Measurements from ENCODE around the gene CCM2L.

The CCM2L gene

DNA sequence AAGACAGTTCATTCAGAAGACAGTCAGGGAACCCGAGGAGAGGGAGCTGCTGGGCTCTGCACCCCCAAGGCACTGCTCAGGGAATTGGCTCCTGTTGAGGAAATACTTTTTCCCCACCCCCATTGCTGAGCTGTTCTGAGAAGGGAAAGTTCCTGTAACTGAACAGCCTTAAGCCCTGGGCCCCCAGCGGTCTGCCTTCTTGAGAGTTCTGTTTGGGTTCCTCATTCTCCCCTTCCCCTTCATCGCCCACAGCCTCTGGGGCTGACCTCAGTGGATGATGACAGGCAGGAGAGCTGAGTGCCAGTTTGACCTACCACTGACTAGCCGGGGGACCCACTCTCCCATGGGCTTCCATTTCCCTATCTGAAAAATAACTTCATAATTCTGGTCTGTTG, 52.5 kb downstream of the CCM2L start:
- FAIRE-seq: no peak

- FAIRE-seq: no peak
Observed at GRCh38 chr20:32063695-32064094, 53.5 kb downstream of the CCM2L start.

DNA sequence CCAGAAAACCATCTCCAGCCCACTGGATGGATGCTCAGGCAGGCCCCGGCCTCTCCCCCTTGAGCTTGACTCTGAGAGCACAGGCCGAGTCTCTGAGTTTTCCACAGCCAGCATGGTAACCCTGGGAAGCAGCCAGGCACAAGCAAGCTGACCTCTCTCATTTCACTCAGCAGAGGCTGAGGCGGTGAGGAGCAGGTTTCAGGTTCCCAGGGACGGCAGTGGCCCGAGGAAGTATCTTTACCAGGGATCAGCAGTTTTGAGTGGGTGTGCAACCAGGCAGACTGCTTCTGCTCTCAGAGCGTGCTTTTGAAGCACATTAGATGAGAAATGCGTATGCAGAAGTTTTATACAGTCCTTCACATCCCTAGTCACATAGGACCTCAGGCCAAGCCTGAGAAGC, 54.4 kb downstream of the CCM2L start:
- no peak for FAIRE-seq

DNA sequence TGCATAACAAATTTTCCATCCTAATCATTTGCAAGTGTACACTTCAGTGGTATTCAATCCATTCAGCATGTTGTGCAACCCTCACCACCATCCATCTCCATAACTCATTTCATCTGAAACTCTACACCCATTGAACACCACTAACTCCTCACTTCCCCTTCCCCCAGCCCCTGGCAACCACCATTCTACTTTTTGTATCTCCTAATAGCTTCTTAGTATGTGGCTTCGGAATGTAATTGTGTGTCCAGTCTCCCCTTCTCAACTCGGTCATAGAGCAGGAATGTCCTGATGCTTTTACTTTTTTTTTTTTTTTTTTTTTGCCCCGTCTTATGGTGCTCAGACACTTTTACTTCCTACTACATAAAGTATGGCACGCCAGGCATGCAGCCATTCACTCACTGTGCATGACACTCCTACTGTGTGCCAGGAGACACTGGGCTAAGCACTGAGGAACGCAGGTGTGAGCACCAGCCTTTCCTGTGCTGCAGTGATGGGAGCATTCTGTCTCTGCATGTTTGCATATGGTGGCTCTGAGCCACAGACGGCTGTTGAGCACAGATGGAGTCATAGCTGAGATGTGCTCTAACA, 57.1 kb downstream of the CCM2L start:
- FAIRE-seq: no peak

DNA sequence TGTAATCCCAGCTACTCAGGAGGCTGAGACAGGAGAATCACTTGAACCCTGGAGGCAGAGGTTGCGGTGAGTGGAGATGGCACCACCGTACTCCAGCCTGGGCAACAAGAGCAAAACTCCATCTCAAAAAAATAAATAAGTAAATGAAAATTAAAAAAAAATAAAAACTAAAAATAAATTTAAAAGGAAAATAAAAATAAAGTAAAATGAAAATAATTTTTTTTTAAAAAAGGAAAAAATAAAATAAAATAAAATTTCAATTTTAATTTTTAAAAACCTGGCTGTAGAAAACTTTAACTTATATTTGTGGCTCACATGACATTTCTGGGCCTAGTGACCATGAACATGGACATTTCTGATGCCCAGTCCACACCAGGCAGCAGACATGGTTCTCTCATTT, 57.9 kb downstream of the CCM2L start:
- FAIRE-seq: no peak

DNA sequence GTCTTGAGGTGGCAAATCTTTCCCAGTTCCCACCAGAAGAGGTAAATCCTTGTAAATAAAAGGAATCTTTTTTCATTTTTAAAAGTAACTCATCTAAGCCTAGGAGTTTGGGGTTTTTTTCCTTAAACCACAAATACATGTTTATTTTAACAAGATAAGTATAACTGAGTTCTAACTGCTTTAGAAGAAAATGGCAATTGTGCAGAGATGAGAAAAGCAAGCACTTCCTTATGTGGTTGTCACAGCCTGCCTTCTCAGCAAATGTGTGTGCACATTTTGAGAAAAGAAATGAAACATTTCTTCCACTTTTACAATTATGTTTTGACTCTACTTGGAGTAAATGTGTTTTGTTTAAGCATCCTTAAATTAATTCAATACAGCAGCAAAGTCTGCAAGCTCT, 59.5 kb downstream of the CCM2L start:
- no peak for FAIRE-seq

DNA sequence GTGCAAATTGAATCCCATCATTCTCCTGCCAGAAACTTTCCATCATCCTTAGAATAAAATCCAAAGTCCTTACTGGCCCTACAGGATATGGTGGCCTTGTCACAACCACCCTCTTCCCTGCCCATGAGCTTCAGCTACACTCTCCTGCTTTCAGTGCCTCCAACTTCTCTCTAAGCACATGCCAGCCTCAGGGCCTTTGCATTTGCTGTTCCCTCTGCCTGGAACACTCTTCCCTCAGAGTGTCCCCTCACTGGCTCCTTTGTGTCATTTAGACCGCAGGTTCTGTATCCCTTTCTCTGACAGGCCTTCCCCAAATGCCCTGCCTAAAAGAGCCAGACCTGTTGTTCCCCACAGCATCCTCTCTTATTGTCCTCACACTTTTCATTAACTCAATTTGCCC, 60.0 kb downstream of the CCM2L start:
- FAIRE-seq: no peak

DNA sequence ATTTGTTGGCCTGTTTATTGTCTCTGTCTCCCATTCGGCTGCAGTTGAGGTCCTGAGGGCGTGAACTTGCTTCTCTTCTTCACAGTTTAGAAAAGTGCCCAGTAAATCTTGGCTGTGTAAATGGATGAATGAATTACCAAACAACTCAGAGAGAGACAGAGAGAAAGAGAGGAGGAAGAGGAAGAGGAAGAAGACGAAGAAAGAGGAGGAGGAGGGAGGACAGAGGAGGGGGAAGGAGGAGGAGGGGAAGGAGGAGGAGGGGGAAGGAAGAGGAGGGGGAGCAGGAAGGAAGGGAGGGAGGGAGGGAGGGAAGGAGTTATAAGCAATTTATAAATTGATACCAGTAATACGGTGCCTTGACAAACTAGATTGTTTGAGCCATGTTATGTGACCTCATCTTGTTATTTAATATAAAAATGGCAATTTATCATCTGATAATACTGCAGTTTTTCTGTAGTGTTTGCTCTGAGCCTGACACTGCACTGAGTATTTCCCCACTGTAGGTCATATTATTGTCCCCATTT, 60.5 kb downstream of the CCM2L start:
- FAIRE-seq: no peak

DNA sequence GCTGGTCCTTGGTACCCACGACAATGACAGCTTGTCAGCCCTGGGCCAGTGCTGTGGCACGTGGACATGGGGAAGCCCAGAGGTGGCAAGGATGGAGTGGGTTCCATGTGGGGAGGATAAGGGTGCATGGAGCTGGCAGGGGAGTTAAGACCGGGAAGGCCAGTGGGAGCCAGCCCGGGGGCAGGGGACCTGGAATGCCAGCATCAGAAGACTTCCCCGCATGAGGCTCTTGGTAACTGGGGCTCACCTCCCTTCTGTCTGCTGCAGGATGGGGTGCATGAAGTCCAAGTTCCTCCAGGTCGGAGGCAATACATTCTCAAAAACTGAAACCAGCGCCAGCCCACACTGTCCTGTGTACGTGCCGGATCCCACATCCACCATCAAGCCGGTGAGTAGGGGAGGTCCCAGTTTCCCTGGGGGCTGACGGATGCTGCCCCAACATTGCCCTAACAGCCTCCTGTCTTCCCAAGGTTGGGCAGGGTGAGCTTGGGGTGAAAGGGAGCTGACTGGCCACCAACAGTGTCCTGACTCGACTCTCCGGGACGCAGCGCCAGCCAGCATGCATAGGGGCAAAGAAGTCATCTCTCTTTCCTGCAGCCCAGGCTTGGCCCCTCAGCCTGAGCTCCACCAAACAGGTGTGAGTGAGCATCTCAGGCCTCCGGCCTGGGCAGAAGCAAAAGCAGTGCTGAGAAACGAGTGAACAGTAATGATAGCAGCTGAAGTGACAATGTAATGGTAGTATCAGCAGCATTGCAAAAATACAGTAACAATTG, 61.3 kb downstream of the CCM2L start:
- FAIRE-seq: no peak

DNA sequence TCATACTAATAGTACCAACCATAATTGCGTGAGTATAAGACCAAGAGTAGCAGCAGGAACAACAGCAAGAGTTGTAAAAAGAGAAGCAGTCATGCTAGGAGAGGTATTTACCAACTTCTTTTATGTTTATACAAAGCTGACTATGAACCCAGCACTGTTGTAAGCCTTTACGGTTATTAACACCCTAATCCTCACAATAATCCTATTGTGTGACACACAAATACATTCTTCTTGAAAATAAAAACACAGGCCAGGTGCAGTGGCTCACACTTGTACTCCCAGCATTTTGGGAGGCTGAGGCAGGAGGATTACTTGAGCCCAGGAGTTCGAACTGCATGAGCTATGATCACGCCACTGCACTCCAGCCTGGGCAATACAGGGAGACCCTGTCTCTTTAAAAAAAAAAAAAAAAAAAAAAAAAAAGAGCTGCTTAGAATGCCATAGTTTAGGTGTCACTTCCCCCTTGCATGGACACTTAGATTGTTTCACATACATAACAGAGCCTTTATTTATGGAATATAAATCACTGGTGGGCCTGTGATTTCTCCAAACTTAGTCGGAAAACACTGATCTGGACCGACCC, 62.0 kb downstream of the CCM2L start:
- FAIRE-seq: no peak

DNA sequence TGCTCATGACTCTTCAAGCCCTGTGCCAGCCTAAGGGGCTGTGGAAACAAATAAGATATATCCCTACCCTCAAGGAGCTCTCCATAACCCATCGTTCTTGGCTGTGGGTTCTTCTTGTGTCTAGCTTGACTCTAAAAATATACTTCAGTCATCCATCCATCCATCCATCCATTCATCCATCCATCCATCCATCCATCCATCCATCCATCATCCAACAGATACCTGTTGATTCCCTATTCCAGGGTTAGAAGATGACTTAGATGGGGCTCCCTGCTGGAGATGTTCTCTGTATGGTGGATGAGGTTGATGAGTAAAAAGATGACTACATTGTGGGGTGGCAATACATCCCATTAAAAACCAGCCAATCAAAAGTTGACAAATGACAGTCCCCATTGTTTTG, 65.3 kb downstream of the CCM2L start:
- no peak for FAIRE-seq

GRCh38 chr20:32077190-32077589, 67.0 kb downstream of the CCM2L start:
- no peak for FAIRE-seq

- FAIRE-seq: no peak
Observed at GRCh38 chr20:32078322-32078721, 68.1 kb downstream of the CCM2L start.

DNA sequence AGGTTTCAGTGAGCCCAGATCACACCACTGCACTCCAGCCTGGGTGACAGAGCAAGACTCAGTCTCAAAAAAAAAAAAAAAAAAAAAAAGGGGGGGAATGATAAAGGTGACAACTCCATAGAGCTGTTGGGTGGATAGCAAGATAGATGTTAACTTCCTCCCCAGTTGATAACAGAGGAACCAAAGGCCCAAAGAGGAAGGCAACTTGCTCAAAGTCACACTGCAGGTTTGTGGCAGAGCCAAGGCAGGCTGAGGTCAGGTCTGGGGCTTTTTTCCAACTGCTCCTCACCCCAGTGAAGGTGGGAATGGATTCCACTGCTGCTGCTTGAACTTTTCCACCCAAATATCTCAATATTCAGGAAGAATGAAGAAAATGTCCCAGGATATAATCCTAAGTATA, 68.6 kb downstream of the CCM2L start:
- FAIRE-seq: no peak

- FAIRE-seq: no peak
Observed at GRCh38 chr20:32079655-32080109, 69.4 kb downstream of the CCM2L start.

DNA sequence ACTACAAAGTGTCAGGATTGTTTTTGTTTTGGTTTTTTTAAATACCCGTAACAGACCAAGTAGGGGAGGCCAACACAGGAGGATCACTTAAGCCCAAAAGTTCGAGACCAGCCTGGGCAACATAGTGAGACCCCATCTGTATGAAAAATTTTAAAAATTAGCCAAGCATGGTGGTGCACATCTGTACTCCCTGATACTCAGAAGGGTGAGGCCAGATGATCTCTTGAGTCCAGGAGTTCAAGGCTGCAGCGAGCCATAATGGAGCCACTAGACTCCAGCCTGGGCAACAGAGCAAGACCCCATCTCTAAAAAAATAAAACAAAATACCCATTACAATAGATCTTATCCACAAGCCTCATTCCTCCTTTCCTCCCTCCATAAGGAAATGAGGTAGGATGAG, 70.5 kb downstream of the CCM2L start:
- FAIRE-seq: no peak

All from A204.1 (cell line).